Body of pancreas (tissue), 4 donors: ENCODE results near the gene TUFT1.

ENCODE experiments used
- POLR2A ChIP-seq, 3 donors: fragments of 450-650 bp; IDR thresholded peaks; one replicate each; pipeline ENCODE4 v1.6.1; 2016; ENCODE audit warnings: antibody characterized with exemption in 3 of 3, mild to moderate bottlenecking in 2 of 3
- TF ChIP-seq, protein P1 (sequence below), 7 experiments: fragments of 450-650 bp in 4 of 7; fragments of 200-600 bp in 3 of 7; sonication (generic) in 3 of 7; IDR thresholded peaks; one replicate each; pipeline ENCODE4 v1.5.1; 2016 to 2019; ENCODE audit warnings: antibody characterized with exemption in 7 of 7

DNA sequence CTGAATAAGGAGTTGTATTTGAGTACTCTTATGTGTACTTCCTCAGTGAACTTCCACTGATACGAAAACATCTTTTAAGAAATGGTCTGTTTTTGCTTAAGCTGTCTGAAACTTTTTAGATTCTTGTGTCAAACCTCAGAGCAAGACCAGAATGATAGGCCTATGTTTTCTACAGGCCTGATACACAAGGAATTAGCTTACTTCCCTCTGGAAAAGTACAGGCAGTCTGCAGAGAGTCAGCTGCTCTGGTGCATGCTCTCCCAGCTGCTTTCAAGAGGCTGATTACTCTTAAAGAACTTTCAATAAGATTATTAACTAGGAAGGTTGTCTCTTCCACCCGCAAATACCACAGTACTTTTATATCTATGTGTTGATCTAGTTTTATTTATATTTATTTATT is 81.2 kb downstream of the TUFT1 start:
- TF ChIP-seq, protein P1, sequence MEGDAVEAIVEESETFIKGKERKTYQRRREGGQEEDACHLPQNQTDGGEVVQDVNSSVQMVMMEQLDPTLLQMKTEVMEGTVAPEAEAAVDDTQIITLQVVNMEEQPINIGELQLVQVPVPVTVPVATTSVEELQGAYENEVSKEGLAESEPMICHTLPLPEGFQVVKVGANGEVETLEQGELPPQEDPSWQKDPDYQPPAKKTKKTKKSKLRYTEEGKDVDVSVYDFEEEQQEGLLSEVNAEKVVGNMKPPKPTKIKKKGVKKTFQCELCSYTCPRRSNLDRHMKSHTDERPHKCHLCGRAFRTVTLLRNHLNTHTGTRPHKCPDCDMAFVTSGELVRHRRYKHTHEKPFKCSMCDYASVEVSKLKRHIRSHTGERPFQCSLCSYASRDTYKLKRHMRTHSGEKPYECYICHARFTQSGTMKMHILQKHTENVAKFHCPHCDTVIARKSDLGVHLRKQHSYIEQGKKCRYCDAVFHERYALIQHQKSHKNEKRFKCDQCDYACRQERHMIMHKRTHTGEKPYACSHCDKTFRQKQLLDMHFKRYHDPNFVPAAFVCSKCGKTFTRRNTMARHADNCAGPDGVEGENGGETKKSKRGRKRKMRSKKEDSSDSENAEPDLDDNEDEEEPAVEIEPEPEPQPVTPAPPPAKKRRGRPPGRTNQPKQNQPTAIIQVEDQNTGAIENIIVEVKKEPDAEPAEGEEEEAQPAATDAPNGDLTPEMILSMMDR (IDR thresholded peaks at IDR 0.05): no peak
- no peak for TF ChIP-seq POLR2A (IDR thresholded peaks at IDR 0.05)
